WI38 (cell line): Measurements from ENCODE around the gene EHHADH.
"Not testable (repeated sequence)": the region's sequence is repeated elsewhere in the genome, so short reads cannot be mapped to it uniquely, and the experiment has no call there.

Experiments
- H3K4me3 ChIP-seq: 2 replicates; pipeline ENCODE4 v1.5.1; 2011; ENCODE audit warnings: low read depth, mild to moderate bottlenecking, control low read depth, low read length
- CTCF ChIP-seq: IDR thresholded peaks from 2 replicates; pipeline ENCODE4 v1.5.1; 2012; ENCODE audit warnings: low read depth, mild to moderate bottlenecking, control low read depth, low read length

Gene EHHADH

GRCh38 chr3:185253645-185254410, at the start of gene EHHADH:
Gene EHHADH (minus strand): TSS chr3:185254049. CDS start chr3:185254022, 27 bp downstream.
- no peak for TF ChIP-seq CTCF
- peak within 1 kb of the TSS; percentile 74 for H3K4me3 ChIP-seq

DNA sequence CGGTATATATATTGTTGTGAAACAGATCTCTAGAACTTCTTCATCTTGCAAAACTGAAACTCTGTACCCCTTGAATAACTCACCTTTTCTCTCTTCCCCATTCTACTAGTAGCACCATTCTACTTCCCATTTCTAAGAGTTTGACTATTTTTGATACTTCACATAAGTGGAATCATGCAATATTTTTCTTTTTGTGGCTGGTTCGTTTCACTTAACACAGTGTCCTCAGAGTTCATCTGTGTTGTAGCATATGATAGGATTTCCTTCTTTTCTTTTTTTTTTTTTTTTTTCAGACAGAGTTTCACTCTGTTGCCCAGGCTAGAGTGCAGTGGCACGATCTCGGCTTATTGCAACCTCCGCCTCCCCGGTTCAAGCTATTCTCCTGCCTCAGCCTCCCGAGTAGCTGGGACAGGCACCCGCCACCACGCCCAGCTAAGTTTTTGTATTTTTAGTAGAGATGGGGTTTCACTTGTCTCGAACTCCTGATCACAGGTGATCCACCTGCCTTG, 46.1 kb upstream of the EHHADH start:
- H3K4me3 ChIP-seq, result not testable (repeated sequence)

GRCh38 chr3:185297867-185298266, 44.0 kb upstream of the EHHADH start:
- no peak for TF ChIP-seq CTCF

GRCh38 chr3:185292238-185292637, 38.4 kb upstream of the EHHADH start:
- no peak for TF ChIP-seq CTCF
- H3K4me3 ChIP-seq, result no peak overlapping the region

More at GRCh38 chr3:185297867-185298266, 44.0 kb upstream of the EHHADH start:
- no peak overlapping the region for H3K4me3 ChIP-seq

GRCh38 chr3:185290266-185290665, 36.4 kb upstream of the EHHADH start:
- no peak for TF ChIP-seq CTCF

DNA sequence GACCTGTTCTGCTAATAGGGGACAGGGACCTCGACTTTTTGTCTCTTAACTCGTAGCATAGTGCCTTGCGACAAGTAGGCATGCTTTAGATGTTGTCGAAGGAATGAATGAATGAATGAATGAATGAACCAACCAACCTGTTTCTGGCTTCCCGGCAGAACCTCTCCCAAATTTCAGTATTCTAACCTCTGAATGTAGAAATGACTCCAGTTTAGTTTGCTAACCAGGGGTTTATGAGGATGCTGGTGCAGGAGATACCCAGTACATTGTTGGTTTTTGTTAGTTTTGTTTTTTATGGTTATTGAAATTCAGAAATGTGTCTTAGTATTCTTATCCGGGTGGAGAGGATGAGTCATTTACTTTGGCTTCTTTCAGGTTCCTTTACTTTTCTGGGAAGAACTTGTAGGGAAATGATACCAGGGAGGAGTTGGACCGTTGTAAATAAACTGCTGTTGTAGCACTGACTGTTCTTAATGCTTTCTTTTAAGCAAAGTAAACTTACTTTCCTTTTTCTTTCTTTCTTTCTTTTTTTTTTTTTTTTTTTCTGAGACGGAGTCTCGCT, 29.6 kb upstream of the EHHADH start:
- peak overlapping the region; percentile 82 for H3K4me3 ChIP-seq
- TF ChIP-seq CTCF, result no peak

More at GRCh38 chr3:185290266-185290665, 36.4 kb upstream of the EHHADH start:
- H3K4me3 ChIP-seq, result no peak overlapping the region

DNA sequence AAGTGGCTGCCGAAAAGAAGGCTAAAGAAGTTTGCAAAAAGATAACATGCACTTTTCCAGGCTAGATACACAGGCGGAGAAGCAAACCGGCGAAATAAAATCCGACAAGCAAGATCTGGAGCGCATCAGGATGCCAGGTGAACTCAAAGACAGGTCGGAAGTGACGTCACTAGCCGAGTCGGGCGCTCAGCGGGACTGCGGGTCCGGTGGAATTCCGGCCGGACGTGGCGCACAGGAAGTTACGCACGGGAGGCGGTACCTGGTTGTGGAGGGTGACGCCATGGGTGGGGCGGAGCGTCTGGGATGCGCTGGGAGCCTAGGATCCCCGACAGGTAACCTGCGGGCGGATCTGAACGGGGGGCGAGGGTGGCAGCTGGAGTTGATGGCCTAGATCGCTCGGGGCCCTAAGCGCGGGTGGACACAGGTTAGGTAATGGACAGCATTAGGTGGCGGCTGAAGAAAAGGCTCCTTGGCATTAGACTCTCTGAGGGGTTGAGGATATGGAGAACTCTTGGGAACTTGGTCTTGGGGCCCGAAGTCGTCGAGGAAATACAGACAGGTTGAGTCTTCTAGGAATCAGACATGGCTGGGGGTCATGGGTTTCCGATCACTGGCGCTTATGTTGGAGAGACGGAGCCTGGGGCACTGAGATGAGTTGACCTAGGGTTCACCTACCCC, 29.0 kb upstream of the EHHADH start:
- TF ChIP-seq CTCF, result no peak
- H3K4me3 ChIP-seq, result peak overlapping the region; percentile 82
